NOMO-1 (cell line): ENCODE data around the gene RRP7A.
"Not testable (repeated sequence)": the region's sequence is repeated elsewhere in the genome, so short reads cannot be mapped to it uniquely, and the experiment has no call there.

ENCODE experiments used
- DNase-seq, 2 experiments: peaks; one replicate each; lab custom pipeline; 2025; ENCODE audit not compliant: unreplicated experiment in 2 of 2; lab: John Stamatoyannopoulos, UW

Gene RRP7A

DNA sequence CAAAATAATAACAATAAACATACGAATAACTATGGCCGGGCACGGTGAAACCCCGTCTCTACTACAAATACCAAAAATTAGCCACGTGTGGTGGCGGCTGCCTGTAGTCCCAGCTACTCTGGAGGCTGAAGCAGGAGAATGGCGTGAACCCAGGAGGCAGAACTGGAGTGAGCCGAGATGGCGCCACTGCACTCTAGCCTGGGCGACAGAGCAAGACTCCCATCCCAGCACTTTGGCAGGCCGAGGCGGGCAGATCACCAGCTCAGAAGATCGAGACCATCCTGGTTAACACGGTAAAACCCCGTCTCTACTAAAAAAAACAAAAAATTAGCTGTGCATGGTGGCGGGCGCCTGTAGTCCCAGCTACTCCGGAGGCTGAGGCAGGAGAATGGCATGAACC lies 17.0 kb upstream of the RRP7A start:
- not testable (repeated sequence) for DNase-seq

GRCh38 chr22:42536166-42536565 lies 16.6 kb upstream of the RRP7A start:
- DNase-seq = no peak

GRCh38 chr22:42535082-42535731 lies 15.6 kb upstream of the RRP7A start:
- DNase-seq = not testable (repeated sequence)

DNA sequence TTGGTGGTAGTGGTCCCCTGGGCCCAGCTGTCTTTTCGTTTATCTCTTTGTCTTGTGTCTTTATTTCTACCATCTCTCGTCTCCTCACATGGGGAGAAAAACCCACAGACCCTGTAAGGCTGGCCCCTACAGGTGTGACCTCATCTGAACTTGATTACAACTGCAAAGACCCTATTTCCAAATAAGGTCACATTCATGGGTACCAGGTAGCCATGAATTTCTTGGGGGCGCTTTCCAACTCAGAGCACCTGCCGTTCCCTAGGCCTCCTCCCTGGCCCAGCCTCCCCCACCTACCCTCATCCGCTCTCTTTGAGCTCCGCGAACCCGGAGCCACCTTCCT lies 14.0 kb upstream of the RRP7A start:
- no peak for DNase-seq

GRCh38 chr22:42531401-42532084 lies 11.9 kb upstream of the RRP7A start:
- not testable (repeated sequence) for DNase-seq

DNA sequence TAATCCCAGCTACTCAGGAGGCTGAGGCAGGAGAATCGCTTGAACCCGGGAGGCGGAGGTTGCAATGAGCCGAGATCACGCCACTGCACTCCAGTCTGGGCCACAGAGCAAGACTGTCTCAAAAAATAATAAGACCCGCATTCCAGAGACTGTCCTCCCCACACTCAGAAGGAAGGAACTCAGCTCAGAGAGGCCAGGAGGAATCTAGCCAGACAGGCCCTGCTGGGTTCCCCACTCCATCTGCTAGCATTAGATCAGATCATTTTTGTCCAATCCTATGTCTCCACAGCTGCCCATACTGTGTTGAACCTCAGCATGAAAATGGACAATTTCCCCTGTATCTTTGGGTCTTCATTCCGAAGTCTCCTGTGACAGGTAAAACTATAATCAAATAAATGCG lies 9.8 kb upstream of the RRP7A start:
- DNase-seq = not testable (repeated sequence)

GRCh38 chr22:42528591-42529307 lies 9.2 kb upstream of the RRP7A start:
- DNase-seq = no peak

- DNase-seq = no peak
These were observed 3.0 kb upstream of the RRP7A start for GRCh38 chr22:42522546-42522945.

- DNase-seq = no peak
These were observed 1.6 kb upstream of the RRP7A start for GRCh38 chr22:42521228-42521546.

GRCh38 chr22:42518638-42519524 lies 715 bp downstream of the RRP7A start:
- peak in 1 of 2 experiments; percentile 14 for DNase-seq

DNA sequence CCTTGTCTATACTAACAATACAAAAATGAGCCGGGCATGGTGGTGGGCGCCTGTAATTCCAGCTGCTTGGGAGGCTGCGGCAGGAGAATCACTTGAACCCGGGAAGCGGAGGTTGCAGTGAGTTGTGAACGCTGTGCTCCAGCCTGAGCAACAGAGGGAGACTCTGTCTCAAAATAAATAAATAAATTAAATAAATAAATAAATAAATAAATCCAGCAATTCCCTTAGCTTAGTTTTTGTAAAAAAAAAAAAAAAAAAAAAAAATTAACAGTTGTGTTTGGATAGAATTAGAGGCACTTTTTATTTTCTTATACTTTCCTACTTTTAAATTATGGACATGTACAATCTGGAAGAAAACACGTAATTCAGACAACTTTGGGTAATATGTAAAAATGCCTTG lies 2.5 kb downstream of the RRP7A start:
- DNase-seq = not testable (repeated sequence)

- DNase-seq = no peak
These were observed 3.7 kb downstream of the RRP7A start for GRCh38 chr22:42515896-42516295.

GRCh38 chr22:42515304-42515703 lies 4.3 kb downstream of the RRP7A start:
- not testable (repeated sequence) for DNase-seq

DNA sequence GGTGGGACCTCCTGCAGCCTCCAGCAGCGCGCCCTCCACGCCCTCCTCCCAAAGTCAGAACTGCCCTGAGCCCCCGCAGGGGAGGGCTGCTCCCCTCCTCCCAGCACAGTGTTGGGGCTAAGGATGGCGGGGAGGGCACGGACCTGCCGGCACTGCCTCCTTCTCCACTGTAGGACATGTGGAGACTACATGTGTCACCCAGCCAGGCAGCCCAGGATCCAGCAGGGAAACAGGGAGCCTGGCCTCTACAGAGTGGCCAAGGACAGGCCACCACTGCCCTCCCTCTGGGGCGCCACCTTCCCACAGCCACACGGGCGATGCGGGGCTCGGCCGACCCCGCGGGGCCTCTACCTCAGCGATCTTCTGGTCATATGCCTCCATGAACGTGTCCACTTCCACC lies 5.3 kb downstream of the RRP7A start:
- not testable (repeated sequence) for DNase-seq

GRCh38 chr22:42512273-42512990 lies 7.2 kb downstream of the RRP7A start:
- not testable (repeated sequence) for DNase-seq

DNA sequence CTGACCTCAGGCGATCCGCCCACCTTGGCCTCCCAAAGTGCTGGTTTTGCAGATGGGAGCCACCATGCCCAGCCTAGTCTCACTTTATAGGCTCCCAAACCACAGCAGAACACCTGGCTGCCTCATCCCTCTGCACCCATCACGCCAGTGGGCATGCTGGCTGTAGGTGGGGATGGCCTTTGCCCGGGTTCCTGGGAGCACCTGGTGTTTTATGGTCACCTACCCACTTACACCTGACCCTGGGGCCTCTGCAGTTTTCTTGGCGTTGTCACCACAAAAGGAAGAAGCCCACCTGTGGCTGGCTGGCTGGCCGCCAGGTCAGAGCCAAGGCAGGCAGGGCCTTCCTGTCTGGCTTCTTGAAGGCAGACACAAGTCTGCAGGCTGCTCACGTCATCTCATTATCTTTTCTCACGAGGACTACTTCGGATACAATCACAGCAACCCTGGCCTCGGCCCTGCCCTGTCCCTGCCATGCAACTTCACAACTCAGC lies 8.2 kb downstream of the RRP7A start:
- no peak for DNase-seq

DNA sequence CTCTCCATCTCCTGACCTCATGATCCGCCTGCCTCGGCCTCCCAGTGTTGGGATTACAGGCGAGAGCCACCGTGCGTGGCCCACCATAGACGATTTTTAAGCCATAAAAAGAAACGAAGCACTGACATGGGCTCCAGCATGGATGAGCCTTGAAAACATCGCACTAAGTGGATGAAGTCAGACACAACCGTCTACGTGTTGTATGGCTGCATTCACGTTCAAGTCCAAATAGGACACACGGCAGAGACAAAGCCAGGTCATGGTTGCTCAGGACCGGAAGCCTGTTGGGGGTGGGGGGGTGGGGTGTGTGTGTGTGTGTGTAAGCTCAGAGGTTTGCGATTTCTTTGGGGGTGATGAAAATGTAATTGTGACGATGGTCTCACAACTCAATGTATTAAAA lies 10.0 kb downstream of the RRP7A start:
- no peak for DNase-seq

DNA sequence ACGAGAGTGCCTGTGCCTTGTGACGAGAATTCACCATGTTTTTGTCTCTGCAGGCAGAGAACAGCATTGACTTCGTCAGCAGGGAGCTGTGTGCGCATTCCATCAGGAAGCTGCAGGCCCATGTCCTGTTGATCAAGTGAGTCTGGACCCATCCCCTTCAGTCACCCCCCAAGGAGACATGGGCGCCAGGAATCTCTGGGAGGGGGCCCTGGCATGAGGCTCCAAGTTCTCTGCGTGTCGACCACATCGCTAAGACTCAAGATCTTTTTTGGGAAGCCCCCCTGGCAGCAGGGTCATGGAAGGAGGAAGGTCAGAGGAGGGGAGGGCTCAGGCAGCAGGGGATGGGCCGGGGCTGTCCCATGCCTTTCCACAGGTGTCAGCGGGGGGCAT lies 10.6 kb downstream of the RRP7A start:
- DNase-seq = not testable (repeated sequence)

DNA sequence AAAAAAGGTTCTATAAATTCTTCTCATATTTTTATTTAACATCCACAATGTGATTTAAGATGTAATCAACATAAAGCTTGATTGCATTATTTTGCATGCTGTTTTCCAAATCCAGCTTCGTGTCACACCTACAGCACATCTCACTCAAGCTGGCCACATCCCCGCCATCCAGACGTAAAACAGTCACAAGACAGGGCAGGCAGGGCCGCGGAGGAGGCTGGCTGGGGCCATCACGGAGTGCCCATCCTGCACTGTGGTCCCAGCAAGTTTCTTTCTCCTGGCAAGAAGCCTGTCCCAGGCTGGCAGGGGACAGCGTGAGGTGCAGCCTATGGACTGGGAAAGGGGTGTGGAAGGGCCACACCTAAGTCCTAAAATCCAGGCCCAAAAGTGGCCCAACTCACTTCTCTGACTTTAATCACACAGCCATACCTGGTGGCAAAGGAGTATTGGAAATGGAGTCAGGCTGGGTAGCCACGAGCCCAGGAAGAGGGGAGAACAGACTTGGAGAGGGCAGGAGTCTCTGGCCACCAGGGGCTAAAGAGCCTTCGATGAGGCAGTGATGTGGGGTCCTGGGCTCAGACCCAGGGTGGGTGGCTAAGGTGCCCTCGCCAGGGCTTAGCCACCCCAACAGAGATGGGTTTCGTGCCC lies 11.1 kb downstream of the RRP7A start:
- not testable (repeated sequence) for DNase-seq

GRCh38 chr22:42500836-42501179 lies 18.8 kb downstream of the RRP7A start:
- no peak for DNase-seq
